ENCODE data around the gene ACTMAP. TPM values are rescaled to one million over a fixed set of nuclear protein-coding genes. Genes with fewer than 3 reads are reported as not detected.

The ACTMAP gene
- total RNA-seq, 1 donor from 2014 or later: 10.4 TPM

DNA sequence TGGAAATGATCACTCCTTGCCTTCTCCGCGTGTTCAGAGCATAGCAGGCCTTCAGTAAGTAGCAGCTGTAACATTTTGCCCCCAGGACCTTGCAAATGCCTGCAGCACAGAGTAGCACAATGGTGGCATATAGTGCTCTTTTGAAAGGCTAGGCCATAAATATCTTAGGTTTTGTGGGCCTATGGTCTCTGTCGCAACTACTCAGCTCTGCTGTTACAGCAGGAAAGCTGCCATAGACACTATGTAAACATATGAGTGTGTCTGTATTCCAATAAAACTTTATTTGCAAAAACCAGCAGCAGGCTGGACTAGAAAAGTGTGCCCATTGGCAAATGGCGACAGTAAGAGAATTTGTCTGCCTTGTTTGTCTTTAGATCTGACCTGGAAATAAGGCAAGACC is 24.0 kb downstream of the ACTMAP start:
- Mint-ChIP-seq H3K36me3 (ENCODE audit: low read depth) (peaks cover 32% of the 10 kb centered on the region), H3K27ac (ENCODE audit: unreplicated experiment) (no peak overlapping the region), H3K27me3 (ENCODE audit: low read depth) (no peaks in the 10 kb centered on the region), H3K4me1 (ENCODE audit: low read depth) (peaks cover 17% of the 10 kb centered on the region), H3K9me3 (ENCODE audit: low read depth) (no peaks in the 10 kb centered on the region), H3K4me3 (ENCODE audit: unreplicated experiment) (no peak overlapping the region)
- DNase-seq (ENCODE audit: low spot score): no peak
- TF ChIP-seq, protein P1, sequence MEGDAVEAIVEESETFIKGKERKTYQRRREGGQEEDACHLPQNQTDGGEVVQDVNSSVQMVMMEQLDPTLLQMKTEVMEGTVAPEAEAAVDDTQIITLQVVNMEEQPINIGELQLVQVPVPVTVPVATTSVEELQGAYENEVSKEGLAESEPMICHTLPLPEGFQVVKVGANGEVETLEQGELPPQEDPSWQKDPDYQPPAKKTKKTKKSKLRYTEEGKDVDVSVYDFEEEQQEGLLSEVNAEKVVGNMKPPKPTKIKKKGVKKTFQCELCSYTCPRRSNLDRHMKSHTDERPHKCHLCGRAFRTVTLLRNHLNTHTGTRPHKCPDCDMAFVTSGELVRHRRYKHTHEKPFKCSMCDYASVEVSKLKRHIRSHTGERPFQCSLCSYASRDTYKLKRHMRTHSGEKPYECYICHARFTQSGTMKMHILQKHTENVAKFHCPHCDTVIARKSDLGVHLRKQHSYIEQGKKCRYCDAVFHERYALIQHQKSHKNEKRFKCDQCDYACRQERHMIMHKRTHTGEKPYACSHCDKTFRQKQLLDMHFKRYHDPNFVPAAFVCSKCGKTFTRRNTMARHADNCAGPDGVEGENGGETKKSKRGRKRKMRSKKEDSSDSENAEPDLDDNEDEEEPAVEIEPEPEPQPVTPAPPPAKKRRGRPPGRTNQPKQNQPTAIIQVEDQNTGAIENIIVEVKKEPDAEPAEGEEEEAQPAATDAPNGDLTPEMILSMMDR (IDR thresholded peaks at IDR 0.05): no peak

- Mint-ChIP-seq H3K27me3 (ENCODE audit: low read depth) (no peaks in the 10 kb centered on the region), H3K4me1 (ENCODE audit: low read depth) (peaks cover 30% of the 10 kb centered on the region), H3K9me3 (ENCODE audit: low read depth) (no peaks in the 10 kb centered on the region), H3K36me3 (ENCODE audit: low read depth) (peaks cover 29% of the 10 kb centered on the region), H3K4me3 (ENCODE audit: unreplicated experiment) (no peak overlapping the region), H3K27ac (ENCODE audit: unreplicated experiment) (no peak overlapping the region)
- DNase-seq (ENCODE audit: low spot score): no peak
- TF ChIP-seq, protein P1 (IDR thresholded peaks at IDR 0.05): no peak
These were observed 25.4 kb downstream of the ACTMAP start for GRCh38 chr19:40724855-40725254.

GRCh38 chr19:40724315-40724714 is 26.0 kb downstream of the ACTMAP start:
- TF ChIP-seq, protein P1 (IDR thresholded peaks at IDR 0.05): no peak
- H3K4me1 Mint-ChIP-seq (ENCODE audit: low read depth): peaks cover 36% of the 10 kb centered on the region
- no peaks in the 10 kb centered on the region for H3K9me3 Mint-ChIP-seq (ENCODE audit: low read depth)
- peak overlapping the region; percentile 30 for H3K27ac Mint-ChIP-seq (ENCODE audit: unreplicated experiment)
- peaks cover 29% of the 10 kb centered on the region for H3K36me3 Mint-ChIP-seq (ENCODE audit: low read depth)
- no peaks in the 10 kb centered on the region for H3K27me3 Mint-ChIP-seq (ENCODE audit: low read depth)
- DNase-seq (ENCODE audit: low spot score): no peak
- H3K4me3 Mint-ChIP-seq (ENCODE audit: unreplicated experiment): no peak overlapping the region

DNA sequence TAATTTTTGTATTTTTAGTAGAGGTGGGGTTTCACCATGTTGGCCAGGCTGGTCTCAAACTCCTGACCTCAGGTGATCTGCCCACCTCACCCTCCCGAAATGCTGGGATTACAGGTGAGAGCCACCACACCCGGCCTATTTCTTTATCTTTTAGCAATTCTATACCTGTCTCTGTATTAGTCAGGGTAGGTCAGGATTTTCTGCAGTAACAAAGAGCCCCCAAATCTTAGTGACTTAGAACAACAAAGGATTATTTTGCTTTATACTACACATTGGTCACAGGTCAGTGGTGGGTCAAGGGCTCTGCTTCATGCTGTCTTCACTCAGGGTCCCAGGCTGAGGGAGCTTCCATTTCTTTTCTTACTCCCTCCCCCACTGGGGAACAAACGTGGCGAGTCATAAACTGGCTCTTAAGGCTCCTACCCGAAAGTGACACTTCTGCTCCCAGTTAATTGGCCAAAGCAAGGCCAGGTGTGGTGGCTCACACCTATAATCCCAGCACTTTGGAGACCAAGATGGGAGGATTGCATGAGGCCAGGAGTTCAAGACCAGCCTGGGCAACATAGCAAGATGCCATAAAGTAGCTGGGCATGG is 26.5 kb downstream of the ACTMAP start:
- Mint-ChIP-seq H3K4me3 (ENCODE audit: unreplicated experiment) (no peak overlapping the region), H3K36me3 (ENCODE audit: low read depth) (peaks cover 29% of the 10 kb centered on the region), H3K27ac (ENCODE audit: unreplicated experiment) (no peak overlapping the region), H3K27me3 (ENCODE audit: low read depth) (no peaks in the 10 kb centered on the region), H3K4me1 (ENCODE audit: low read depth) (peaks cover 37% of the 10 kb centered on the region), H3K9me3 (ENCODE audit: low read depth) (no peaks in the 10 kb centered on the region)
- DNase-seq (ENCODE audit: low spot score): no peak
- TF ChIP-seq, protein P1 (IDR thresholded peaks at IDR 0.05): no peak

DNA sequence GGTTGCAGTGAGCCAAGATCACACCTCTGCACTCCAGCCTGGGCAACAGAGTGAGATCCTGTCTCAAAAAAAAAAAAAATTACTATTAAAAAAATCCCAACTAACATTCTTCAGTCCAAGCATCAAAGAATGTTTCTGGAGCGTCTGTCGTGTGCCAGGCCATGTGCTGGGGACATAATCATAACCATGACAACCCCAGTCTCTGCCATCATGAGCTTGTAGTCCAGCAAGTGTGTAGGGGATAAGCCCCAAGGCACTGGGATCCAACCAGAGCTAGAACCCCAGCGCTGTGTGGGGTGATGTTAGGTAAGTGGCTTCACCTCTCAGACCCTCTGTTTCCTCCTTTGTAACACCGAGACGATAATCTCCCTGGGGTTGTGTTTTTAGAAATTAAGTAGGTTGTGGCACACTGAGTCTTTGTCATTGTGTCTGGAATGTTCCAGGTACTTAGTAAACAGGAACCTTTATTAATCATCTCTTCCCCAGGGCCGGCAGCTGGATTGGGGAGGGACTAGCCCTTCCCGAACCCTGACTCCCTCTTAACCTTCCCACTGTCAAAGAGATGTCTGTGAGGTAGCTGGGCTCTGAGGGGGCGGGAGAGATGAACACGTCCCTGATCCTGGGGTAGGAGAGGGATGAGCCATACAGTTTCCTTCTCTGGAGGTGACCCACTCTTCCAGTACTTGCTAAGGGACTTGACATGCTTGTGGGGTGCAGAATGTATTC is 28.2 kb downstream of the ACTMAP start:
- H3K27ac Mint-ChIP-seq (ENCODE audit: unreplicated experiment): peak overlapping the region; percentile 4
- H3K36me3 Mint-ChIP-seq (ENCODE audit: low read depth): peaks cover 25% of the 10 kb centered on the region
- H3K9me3 Mint-ChIP-seq (ENCODE audit: low read depth): no peaks in the 10 kb centered on the region
- H3K27me3 Mint-ChIP-seq (ENCODE audit: low read depth): no peaks in the 10 kb centered on the region
- H3K4me1 Mint-ChIP-seq (ENCODE audit: low read depth): peaks cover 41% of the 10 kb centered on the region
- no peak for DNase-seq (ENCODE audit: low spot score)
- H3K4me3 Mint-ChIP-seq (ENCODE audit: unreplicated experiment): no peak overlapping the region
- TF ChIP-seq, protein P1 (IDR thresholded peaks at IDR 0.05): no peak

All from chondrocyte (in vitro differentiated cells).